HEK293 (cell line): Measurements from ENCODE around the gene RANBP1.

Experiments
- CTCF ChIA-PET: fragments of 350-600 bp; formaldehyde crosslinking; extraction: SDS; loops from one replicate; lab custom pipeline; 2021; ENCODE audit warnings: antibody characterized with exemption; lab: Yijun Ruan, JAX
- POLR2A ChIA-PET: fragments of 300-600 bp; formaldehyde crosslinking; extraction: SDS; loops from one replicate; lab custom pipeline; 2020; ENCODE audit warnings: antibody characterized with exemption, inconsistent platforms; lab: Yijun Ruan, JAX
- H3K27ac ChIP-seq: fragments of 200-500 bp; sonication (Bioruptor generic); 2 replicates; pipeline ENCODE4 v1.5.1; 2014; ENCODE audit warnings: low read depth, low read length, control low read depth, inconsistent platforms; ENCODE audit errors: extremely low read depth
- H3K36me3 ChIP-seq, 2 experiments: fragments of 200-500 bp in 1 of 2; sonication (Bioruptor generic) in 1 of 2; 1 replicate in 1 of 2; 2 replicates in 1 of 2; pipeline ENCODE4 v1.5.1; 2014 to 2017; ENCODE audit warnings: inconsistent platforms in 2 of 2, low read length in 2 of 2; ENCODE audit not compliant: control insufficient read depth in 2 of 2, insufficient read depth in 1 of 2
- H3K4me1 ChIP-seq: fragments of 200-500 bp; sonication (Bioruptor generic); 2 replicates; pipeline ENCODE4 v1.5.1; 2014; ENCODE audit warnings: mild to moderate bottlenecking, low read length, inconsistent platforms; ENCODE audit not compliant: control insufficient read depth, insufficient read depth
- H3K4me3 ChIP-seq: 2 replicates; pipeline ENCODE4 v1.5.1; 2011; ENCODE audit warnings: low read depth, mild to moderate bottlenecking, control low read depth, low read length, moderate library complexity
- H3K9me3 ChIP-seq: fragments of 200-500 bp; sonication (Bioruptor generic); 2 replicates; pipeline ENCODE4 v1.5.1; 2014; ENCODE audit warnings: low read depth, low read length, inconsistent platforms; ENCODE audit not compliant: control insufficient read depth, insufficient read depth
- FEZF1 ChIP-seq: fragments of 450-650 bp; formaldehyde crosslinking; IDR thresholded peaks from 2 replicates; pipeline ENCODE4 v1.5.1; 2016; ENCODE audit warnings: missing biosample characterization, missing genetic modification characterization
- HIC1 ChIP-seq: fragments of 450-650 bp; formaldehyde crosslinking; IDR thresholded peaks from 2 replicates; pipeline ENCODE4 v1.5.1; 2016; ENCODE audit warnings: missing biosample characterization, missing genetic modification characterization
- HOXD13 ChIP-seq: sonication (generic); formaldehyde crosslinking; IDR thresholded peaks from 2 replicates; pipeline ENCODE4 v1.8.0; 2022; ENCODE audit warnings: missing genetic modification reagents, borderline replicate concordance
- KLF1 ChIP-seq: fragments of 450-650 bp; formaldehyde crosslinking; IDR thresholded peaks from 2 replicates; pipeline ENCODE4 v1.5.1; 2016; ENCODE audit warnings: missing biosample characterization, missing genetic modification characterization
- KLF8 ChIP-seq: fragments of 450-650 bp; formaldehyde crosslinking; IDR thresholded peaks from 2 replicates; pipeline ENCODE4 v1.5.1; 2016; ENCODE audit warnings: missing biosample characterization, missing genetic modification characterization
- PRDM10 ChIP-seq: fragments of 450-650 bp; formaldehyde crosslinking; IDR thresholded peaks from 2 replicates; pipeline ENCODE4 v1.5.1; 2016; ENCODE audit warnings: missing biosample characterization, missing genetic modification characterization
- PRDM4 ChIP-seq: fragments of 450-650 bp; formaldehyde crosslinking; IDR thresholded peaks from 2 replicates; pipeline ENCODE4 v1.5.1; 2017; ENCODE audit warnings: missing biosample characterization, missing genetic modification characterization
- WT1 ChIP-seq: fragments of 450-650 bp; formaldehyde crosslinking; IDR thresholded peaks from 2 replicates; pipeline ENCODE4 v1.5.1; 2016; ENCODE audit warnings: missing biosample characterization, missing genetic modification characterization
- ZBTB26 ChIP-seq: fragments of 450-650 bp; formaldehyde crosslinking; optimal IDR thresholded peaks from 2 replicates; pipeline ENCODE3; 2016; ENCODE audit warnings: missing biosample characterization, mild to moderate bottlenecking, missing genetic modification characterization
- ZNF174 ChIP-seq: fragments of 450-650 bp; formaldehyde crosslinking; IDR thresholded peaks from 2 replicates; pipeline ENCODE4 v1.5.0; 2017; ENCODE audit warnings: missing biosample characterization, mild to moderate bottlenecking, missing genetic modification characterization
- ZNF184 ChIP-seq: fragments of 450-650 bp; IDR thresholded peaks from 2 replicates; pipeline ENCODE4 v1.5.1; 2018; ENCODE audit warnings: missing biosample characterization, mild to moderate bottlenecking, missing genetic modification characterization
- ZNF280C ChIP-seq: fragments of 450-650 bp; formaldehyde crosslinking; IDR thresholded peaks from 2 replicates; pipeline ENCODE4 v1.5.1; 2016; ENCODE audit warnings: missing biosample characterization, missing genetic modification characterization
- ZNF302 ChIP-seq: fragments of 450-650 bp; formaldehyde crosslinking; IDR thresholded peaks from 2 replicates; pipeline ENCODE4 v1.5.1; 2016; ENCODE audit warnings: missing biosample characterization, missing genetic modification characterization, low read depth
- ZNF335 ChIP-seq: fragments of 450-650 bp; formaldehyde crosslinking; conservative IDR thresholded peaks from 2 replicates; pipeline ENCODE4 v1.5.1; 2016; ENCODE audit warnings: missing biosample characterization, missing genetic modification characterization
- ZNF404 ChIP-seq: fragments of 450-650 bp; formaldehyde crosslinking; IDR thresholded peaks from 2 replicates; pipeline ENCODE4 v1.5.1; 2017; ENCODE audit warnings: missing biosample characterization, missing genetic modification characterization
- ZNF510 ChIP-seq: fragments of 450-650 bp; formaldehyde crosslinking; IDR thresholded peaks from 2 replicates; pipeline ENCODE4 v1.5.1; 2018; ENCODE audit warnings: mild to moderate bottlenecking, missing genetic modification characterization, missing biosample characterization; ENCODE audit not compliant: insufficient replicate concordance
- ZNF544 ChIP-seq: fragments of 450-650 bp; formaldehyde crosslinking; IDR thresholded peaks from 2 replicates; pipeline ENCODE4 v1.5.0; 2017; ENCODE audit warnings: missing biosample characterization, missing genetic modification characterization
- ZNF600 ChIP-seq: fragments of 450-650 bp; formaldehyde crosslinking; IDR thresholded peaks from 2 replicates; pipeline ENCODE4 v1.5.1; 2016; ENCODE audit warnings: missing biosample characterization, missing genetic modification characterization
- ZNF626 ChIP-seq: fragments of 450-650 bp; sonication (Bioruptor Pico); formaldehyde crosslinking; IDR thresholded peaks from 2 replicates; pipeline ENCODE4 v1.5.1; 2018; ENCODE audit warnings: missing biosample characterization, missing genetic modification characterization, inconsistent platforms
- ZNF670 ChIP-seq: fragments of 450-650 bp; formaldehyde crosslinking; IDR thresholded peaks from 2 replicates; pipeline ENCODE4 v1.5.1; 2016; ENCODE audit warnings: missing biosample characterization, missing genetic modification characterization, low read depth
- ZNF747 ChIP-seq: fragments of 450-650 bp; formaldehyde crosslinking; IDR thresholded peaks from 2 replicates; pipeline ENCODE4 v1.5.1; 2016; ENCODE audit warnings: missing biosample characterization, missing genetic modification characterization
- ZNF76 ChIP-seq: fragments of 450-650 bp; formaldehyde crosslinking; IDR thresholded peaks from 2 replicates; pipeline ENCODE4; 2016; ENCODE audit warnings: low read depth, missing biosample characterization, missing genetic modification characterization, borderline replicate concordance

Gene RANBP1

GRCh38 chr22:20130731-20131596 is 15.1 kb downstream of the RANBP1 start (continued):
- TF ChIP-seq ZNF544 (tag by site-specific recombination), result no peak
- TF ChIP-seq ZNF76 (tag by site-specific recombination), result peak; percentile 63; the same call in 1 of the 2 replicates
- TF ChIP-seq ZNF335 (tag by site-specific recombination), result peak; percentile 81
- peak; percentile 44 for TF ChIP-seq ZBTB26 (tag by site-specific recombination)
- TF ChIP-seq ZNF302 (tag by site-specific recombination), result no peak
- TF ChIP-seq PRDM4 (tag by site-specific recombination), result no peak
- TF ChIP-seq ZNF404, result no peak

GRCh38 chr22:20131597-20131858 is 15.6 kb downstream of the RANBP1 start, which contains the start of gene ZDHHC8:
Gene ZDHHC8, plus strand, starts transcription at chr22:20131804. Its CDS starts 144 bp downstream, at chr22:20131948.
- POLR2A ChIA-PET, result interaction anchor here (4.9 kb wide), 1 partner anchor 13 kb away, joined by 62 read pairs; the partner anchor contains the start of genes RANBP1 and TRMT2A
- Histone ChIP-seq H3K36me3 (peaks cover 0 to 36% of the 10 kb centered on the region in 2 experiments; a peak in 1 of 3 replicates), H3K4me3 (peak within 1 kb of the TSS; percentile 69), H3K27ac (peak within 1 kb of the TSS; percentile 82), H3K9me3 (no peaks in the 10 kb centered on the region)
- no peak for TF ChIP-seq ZNF280C (tag by site-specific recombination)
- no peak for TF ChIP-seq HOXD13 (CRISPR knock-in tag)
- no peak for TF ChIP-seq ZNF404
- TF ChIP-seq HIC1 (tag by site-specific recombination), result no peak
- no peak for TF ChIP-seq ZNF670 (tag by site-specific recombination)
- TF ChIP-seq ZNF174 (tag by site-specific recombination), result no peak
- no peak for TF ChIP-seq FEZF1 (tag by site-specific recombination)
- no peak for TF ChIP-seq ZNF544 (tag by site-specific recombination)
- no peak for TF ChIP-seq ZNF626 (tag by site-specific recombination)
- TF ChIP-seq ZNF184 (tag by site-specific recombination), result no peak
- TF ChIP-seq KLF1, result no peak
- no peak for TF ChIP-seq KLF8 (tag by site-specific recombination)
- no peak for TF ChIP-seq PRDM10 (tag by site-specific recombination)
- TF ChIP-seq ZNF510 (tag by site-specific recombination), result no peak
- no peak for TF ChIP-seq WT1
- TF ChIP-seq ZNF747 (tag by site-specific recombination), result no peak
- TF ChIP-seq ZNF600 (tag by site-specific recombination), result no peak
- TF ChIP-seq, all 188 proteins: peak for 0
- CTCF ChIA-PET, result no interaction called here
- H3K4me1 ChIP-seq, result peaks cover 5% of the 10 kb centered on the region; the same call in 1 of the 2 replicates
